H1 (cell line): ENCODE measurements around the gene ZHX3. TPM values are rescaled to one million over a fixed set of nuclear protein-coding genes. Genes with fewer than 3 reads are reported as not detected.

Experiments
- CTCF ChIA-PET: fragments of 300-600 bp; sonication (Branson Sonifier 250); formaldehyde crosslinking; loops from one replicate; lab custom pipeline; 2021; ENCODE audit not compliant: partially characterized antibody; lab: Charles Lee
- POLR2A ChIA-PET: fragments of 300-600 bp; sonication (Branson Sonifier 250); formaldehyde crosslinking; loops from one replicate; lab custom pipeline; 2021; ENCODE audit warnings: inconsistent platforms; ENCODE audit not compliant: partially characterized antibody; lab: Charles Lee
- DNase-seq, 2 experiments: peaks; one replicate each; pipeline versions ENCODE4 v3.0.0 to v3.0.0-alpha.2; 2010 to 2022; ENCODE audit warnings: low spot score in 2 of 2, low read depth in 1 of 2, mixed read lengths in 1 of 2
- FAIRE-seq: peaks from 2 replicates; lab custom pipeline; 2011; peaks lifted over from hg19 to GRCh38; lab: Jason Lieb, UNC
- H2AFZ ChIP-seq: 2 replicates; pipeline ENCODE4 v1.8.1; 2012; ENCODE audit warnings: low read length, inconsistent platforms
- H2AK5ac ChIP-seq: 2 replicates; pipeline ENCODE4 v1.6.1; 2013; ENCODE audit warnings: low read depth, low read length
- H2BK120ac ChIP-seq: replicated peaks from 2 replicates; pipeline ENCODE3; 2013; ENCODE audit warnings: low read depth, low read length, inconsistent platforms
- H2BK12ac ChIP-seq: 2 replicates; pipeline ENCODE4 v1.6.1; 2013; ENCODE audit warnings: low read depth, low read length
- H2BK15ac ChIP-seq: 2 replicates; pipeline ENCODE4 v1.6.1; 2013; ENCODE audit warnings: low read length
- H2BK20ac ChIP-seq: 2 replicates; pipeline ENCODE4 v1.6.1; 2013; ENCODE audit warnings: low read length
- H2BK5ac ChIP-seq: 2 replicates; pipeline ENCODE4 v1.6.1; 2013; ENCODE audit warnings: low read depth, low read length
- H3K14ac ChIP-seq: 2 replicates; pipeline ENCODE4 v1.6.1; 2013; ENCODE audit warnings: inconsistent platforms; ENCODE audit not compliant: insufficient read length
- H3K18ac ChIP-seq: 2 replicates; pipeline ENCODE4 v1.6.1; 2013; ENCODE audit warnings: low read length; ENCODE audit errors: extremely low read depth
- H3K23ac ChIP-seq: 2 replicates; pipeline ENCODE4 v1.6.1; 2013; ENCODE audit warnings: inconsistent platforms; ENCODE audit not compliant: insufficient read length
- H3K23me2 ChIP-seq: 2 replicates; pipeline ENCODE4 v1.6.1; 2013; ENCODE audit warnings: low read depth, low read length
- H3K27ac ChIP-seq: 2 replicates; pipeline ENCODE4 v1.6.1; 2011; ENCODE audit warnings: low read depth, low read length, inconsistent platforms
- H3K27me3 ChIP-seq, 4 experiments: replicated peaks in 1 of 4; 1 replicate in 1 of 4; 2 replicates in 3 of 4; pipeline versions ENCODE4 v1.6.1 to v1.8.1; 2011 to 2013; ENCODE audit warnings: low read length in 3 of 4, mild to moderate bottlenecking in 3 of 4, inconsistent platforms in 2 of 4, mixed read lengths in 2 of 4, moderate library complexity in 1 of 4; ENCODE audit not compliant: control insufficient read depth in 3 of 4, insufficient read depth in 3 of 4; ENCODE audit errors: extremely low read depth in 1 of 4
- H3K36me3 ChIP-seq, 4 experiments: 2 replicates each; pipeline versions ENCODE4 v1.6.1 to v1.8.1; 2011 to 2013; ENCODE audit warnings: mild to moderate bottlenecking in 4 of 4, low read length in 3 of 4, moderate library complexity in 2 of 4, control low read depth in 1 of 4, inconsistent platforms in 1 of 4; ENCODE audit not compliant: insufficient read depth in 4 of 4, control insufficient read depth in 2 of 4
- H3K4ac ChIP-seq: replicated peaks from 2 replicates; pipeline ENCODE3; 2013; ENCODE audit warnings: low read length, low read depth, mixed read lengths, inconsistent platforms; ENCODE audit not compliant: insufficient read length
- H3K4me1 ChIP-seq, 4 experiments: replicated peaks in 1 of 4; 1 replicate in 1 of 4; 2 replicates in 3 of 4; pipeline versions ENCODE4 v1.6.1 to v1.8.1; 2011 to 2013; ENCODE audit warnings: low read length in 3 of 4, inconsistent platforms in 2 of 4, mixed read lengths in 1 of 4; ENCODE audit not compliant: insufficient read depth in 4 of 4, control insufficient read depth in 3 of 4
- H3K4me2 ChIP-seq, 2 experiments: 2 replicates each; pipeline versions ENCODE4 v1.6.1 to v1.8.1; 2011 to 2013; ENCODE audit warnings: low read depth in 2 of 2, low read length in 2 of 2, control low read depth in 1 of 2, inconsistent platforms in 1 of 2, mild to moderate bottlenecking in 1 of 2; ENCODE audit not compliant: insufficient read depth in 1 of 2
- H3K4me3 ChIP-seq, 4 experiments: fragments of 200-600, 300-600 bp in 1 of 4; sonication (generic), shearing (Covaris generic), sonication (Bioruptor Twin) in 1 of 4; 2 replicates each; pipeline versions ENCODE4 v1.5.1 to v1.8.1; 2011 to 2016; ENCODE audit warnings: low read length in 4 of 4, low read depth in 3 of 4, control low read depth in 2 of 4, inconsistent platforms in 2 of 4, mild to moderate bottlenecking in 2 of 4, mixed read lengths in 1 of 4, moderate library complexity in 1 of 4; ENCODE audit not compliant: insufficient read depth in 2 of 4; ENCODE audit errors: extremely low read depth in 1 of 4
- H3K56ac ChIP-seq: replicated peaks from 2 replicates; pipeline ENCODE3; 2013; ENCODE audit warnings: low read depth, mild to moderate bottlenecking, mixed read lengths, low read length, inconsistent platforms; ENCODE audit not compliant: insufficient read length
- H3K79me1 ChIP-seq: 2 replicates; pipeline ENCODE4 v1.6.1; 2013; ENCODE audit warnings: low read depth, low read length, control low read depth
- H3K79me2 ChIP-seq, 2 experiments: 2 replicates each; pipeline versions ENCODE4 v1.6.1 to v1.8.1; 2012 to 2013; ENCODE audit warnings: low read length in 2 of 2, mild to moderate bottlenecking in 2 of 2, inconsistent platforms in 1 of 2; ENCODE audit not compliant: insufficient read depth in 2 of 2, control insufficient read depth in 1 of 2
- H3K9ac ChIP-seq, 4 experiments: replicated peaks in 1 of 4; 1 replicate in 1 of 4; 2 replicates in 3 of 4; pipeline versions ENCODE4 v1.6.1 to v1.8.1; 2011 to 2013; ENCODE audit warnings: low read depth in 3 of 4, low read length in 3 of 4, control low read depth in 2 of 4, mild to moderate bottlenecking in 2 of 4, moderate library complexity in 2 of 4, inconsistent platforms in 1 of 4; ENCODE audit errors: extremely low read depth in 1 of 4
- H3K9me3 ChIP-seq, 2 experiments: 2 replicates each; pipeline versions ENCODE4 v1.6.1 to v1.8.1; 2012 to 2013; ENCODE audit warnings: mild to moderate bottlenecking in 2 of 2, moderate library complexity in 2 of 2, control low read depth in 1 of 2, inconsistent platforms in 1 of 2, low read depth in 1 of 2, low read length in 1 of 2, mixed read lengths in 1 of 2; ENCODE audit not compliant: insufficient read depth in 2 of 2
- H4K20me1 ChIP-seq, 2 experiments: replicated peaks in 1 of 2; 2 replicates each; pipeline versions ENCODE3 to v1.8.1; 2011 to 2013; ENCODE audit warnings: inconsistent platforms in 2 of 2, low read length in 2 of 2, mild to moderate bottlenecking in 1 of 2; ENCODE audit not compliant: insufficient read depth in 2 of 2, control insufficient read depth in 1 of 2
- H4K5ac ChIP-seq: 2 replicates; pipeline ENCODE4 v1.6.1; 2013; ENCODE audit warnings: low read length, low read depth, mixed read lengths, inconsistent platforms; ENCODE audit not compliant: insufficient read length
- H4K8ac ChIP-seq: 2 replicates; pipeline ENCODE4 v1.8.0; 2013; ENCODE audit warnings: mild to moderate bottlenecking, moderate library complexity, low read length, inconsistent platforms; ENCODE audit not compliant: insufficient read depth; ENCODE audit errors: extremely low read depth
- H4K91ac ChIP-seq: replicated peaks from 2 replicates; pipeline ENCODE3; 2013; ENCODE audit warnings: low read length, mixed read lengths, inconsistent platforms; ENCODE audit not compliant: insufficient read length
- GABPA ChIP-seq: IDR thresholded peaks from 2 replicates; pipeline ENCODE4 v1.6.1; 2011; ENCODE audit warnings: mild to moderate bottlenecking, low read length, moderate library complexity, borderline replicate concordance; ENCODE audit not compliant: insufficient read depth
- POU5F1 ChIP-seq: IDR thresholded peaks from 2 replicates; pipeline ENCODE4 v1.6.1; 2011; ENCODE audit warnings: low read depth, mild to moderate bottlenecking, low read length, moderate library complexity
- USF2 ChIP-seq: IDR thresholded peaks from 2 replicates; pipeline ENCODE4 v1.6.1; 2011; ENCODE audit warnings: low read length, improper control_type of control experiment
- WGBS, 2 experiments: shearing (Covaris generic) in 1 of 2; methylation state at CpG; one replicate each; pipeline versions ENCODE4 v1.1.6 to v1.1.7; 2013 to 2015; ENCODE audit warnings: low lambda C conversion rate in 2 of 2, mixed read lengths in 2 of 2, inconsistent platforms in 1 of 2, low coverage in 1 of 2, missing lambda C conversion rate in 1 of 2; ENCODE audit not compliant: insufficient replicate concordance in 2 of 2, insufficient coverage in 1 of 2, insufficient read length in 1 of 2; ENCODE audit errors: extremely low coverage in 1 of 2, missing lambda C conversion rate in 1 of 2; 5-methylcytosine and 5-hydroxymethylcytosine counted together
- polyA plus RNA-seq, 7 experiments: library from polyadenylated mRNA; depleted of rRNA in 3 of 7; stranded (reverse) in 5 of 7; unstranded in 2 of 7; fragments of >200 nt in 5 of 7; fragments of 200-250 nt in 2 of 7; gene quantifications; 1 replicate in 5 of 7; 2 replicates in 1 of 7; 4 replicates in 1 of 7; pipeline versions ENCODE4 v1.2.1 to v1.2.3, GENCODE V29; 2011 to 2013; ENCODE audit warnings: missing spikeins in 2 of 7, mixed read lengths in 2 of 7
- total RNA-seq: library from RNA; stranded (reverse); fragmentation: NEBNext Ultra II Directional; extraction: Animal tissue kit (Norgen Biotek cat#: 25700); gene quantifications from 2 replicates; pipeline ENCODE4 v1.2.1, GENCODE V29; 2021

Gene ZHX3
- total and polyA plus RNA-seq, 2 of the 8 experiments (the other 6 are each of a cell fraction or from before 2014, with no cell fraction given) = 1.00 to 7.8 TPM

DNA sequence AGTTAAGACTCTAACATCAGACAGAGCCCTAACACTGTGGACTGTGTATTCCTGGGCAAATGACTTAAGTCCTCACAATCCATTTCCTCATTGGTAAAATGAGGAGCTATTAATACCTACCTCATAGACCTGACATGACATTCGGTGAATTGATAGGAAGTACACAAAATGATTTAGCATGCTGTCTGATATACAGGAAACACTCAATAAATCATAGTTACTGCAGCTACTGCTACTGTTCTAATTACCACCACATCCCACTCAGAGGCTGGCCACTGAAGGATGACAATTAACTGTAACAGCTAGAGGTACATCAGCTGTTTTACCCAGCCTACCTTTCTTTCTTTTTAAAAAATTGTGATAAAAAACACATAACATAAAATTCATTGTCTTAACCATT lies 92.4 kb downstream of the ZHX3 start:
- no peaks in the 10 kb centered on the region for H3K79me1 ChIP-seq
- 88% methylated on average over 1 of the region's 1 CpG; no CpG with 5 or more reads in 1 of the 2 experiments for WGBS, 2 experiments
- H4K8ac ChIP-seq = no peak overlapping the region
- POLR2A ChIA-PET = no interaction called here
- H4K91ac ChIP-seq = no peak overlapping the region
- H4K5ac ChIP-seq = no peak overlapping the region
- no peak overlapping the region for H2BK12ac ChIP-seq
- no peak overlapping the region for H2BK5ac ChIP-seq
- H3K9ac ChIP-seq = no peak overlapping the region
- H3K18ac ChIP-seq = no peak overlapping the region
- H3K14ac ChIP-seq = no peak overlapping the region
- TF ChIP-seq GABPA (no peak), USF2 (no peak), POU5F1 (no peak)
- H3K4me2 ChIP-seq = no peak overlapping the region
- no peaks in the 10 kb centered on the region for H4K20me1 ChIP-seq
- no peak overlapping the region for H3K56ac ChIP-seq
- H3K23me2 ChIP-seq = no peaks in the 10 kb centered on the region
- no peaks in the 10 kb centered on the region for H3K4me1 ChIP-seq
- H2AFZ ChIP-seq = no peak overlapping the region
- no peak overlapping the region for H3K23ac ChIP-seq
- no peaks in the 10 kb centered on the region for H3K27me3 ChIP-seq
- no peak overlapping the region for H3K4ac ChIP-seq
- FAIRE-seq = no peak
- H3K4me3 ChIP-seq = no peak overlapping the region
- H2BK20ac ChIP-seq = no peak overlapping the region
- H2BK120ac ChIP-seq = no peak overlapping the region
- DNase-seq = no peak
- H2BK15ac ChIP-seq = no peak overlapping the region
- H3K27ac ChIP-seq = no peak overlapping the region
- no peaks in the 10 kb centered on the region for H3K9me3 ChIP-seq
- no peaks in the 10 kb centered on the region for H3K36me3 ChIP-seq
- H2AK5ac ChIP-seq = no peak overlapping the region
- H3K79me2 ChIP-seq = no peaks in the 10 kb centered on the region
- CTCF ChIA-PET = interaction anchor here (0.7 to 2.8 kb wide), 14 partner anchors 8 to 259 kb away, joined by 3 to 15 read pairs (median 4); no protein-coding TSS in a partner anchor
